Activated CD8-positive, alpha-beta memory T cell treated with anti-CD3 and anti-CD28 coated beads, Interleukin-2, amount 50 U/mL, for 1 hour (primary cell): ENCODE results near the gene PLIN5.

Experiments
- DNase-seq: peaks from one replicate; pipeline ENCODE4 v3.0.0-alpha.2; 2020; ENCODE audit errors: extremely low read depth

The PLIN5 gene

GRCh38 chr19:4492337-4493103 lies 42.5 kb downstream of the PLIN5 start:
- DNase-seq = no peak

- DNase-seq = no peak
Measured at GRCh38 chr19:4491446-4491845, 43.6 kb downstream of the PLIN5 start.

GRCh38 chr19:4488496-4488895 lies 46.5 kb downstream of the PLIN5 start:
- DNase-seq = no peak

GRCh38 chr19:4487572-4487971 lies 47.5 kb downstream of the PLIN5 start:
- no peak for DNase-seq

GRCh38 chr19:4483385-4483784 lies 51.6 kb downstream of the PLIN5 start:
- no peak for DNase-seq

DNA sequence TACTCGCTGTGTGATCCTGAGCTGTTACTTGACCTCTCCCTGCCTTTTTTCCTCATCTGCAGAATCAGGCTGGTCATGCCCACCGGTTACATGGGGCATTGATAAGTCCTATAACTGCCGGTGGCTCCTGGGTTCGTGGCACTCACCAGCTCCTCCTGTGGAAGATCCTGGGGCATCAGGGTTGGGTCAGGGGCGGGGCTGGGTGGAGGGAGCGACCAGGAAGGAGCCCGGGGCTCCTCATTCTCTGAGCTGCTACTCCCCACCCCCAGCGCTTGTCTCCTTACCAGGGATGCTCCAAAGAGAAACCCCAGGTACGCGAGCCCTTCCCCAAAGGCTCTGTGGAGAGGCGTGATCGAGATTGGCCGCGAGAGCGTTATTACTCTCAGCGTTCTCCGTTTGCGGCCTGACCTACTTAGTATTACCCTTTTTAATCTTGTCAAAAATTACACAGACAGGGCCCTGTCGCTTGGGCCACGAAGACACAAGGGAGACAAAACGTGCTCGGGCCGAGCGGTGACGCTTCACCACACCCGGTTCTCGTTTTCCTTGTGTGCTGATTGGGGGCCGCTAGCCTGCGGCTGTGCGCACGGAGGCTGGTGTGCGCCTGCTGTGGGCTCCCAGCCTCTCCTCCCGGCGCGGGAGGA lies 52.2 kb downstream of the PLIN5 start:
- no peak for DNase-seq

DNA sequence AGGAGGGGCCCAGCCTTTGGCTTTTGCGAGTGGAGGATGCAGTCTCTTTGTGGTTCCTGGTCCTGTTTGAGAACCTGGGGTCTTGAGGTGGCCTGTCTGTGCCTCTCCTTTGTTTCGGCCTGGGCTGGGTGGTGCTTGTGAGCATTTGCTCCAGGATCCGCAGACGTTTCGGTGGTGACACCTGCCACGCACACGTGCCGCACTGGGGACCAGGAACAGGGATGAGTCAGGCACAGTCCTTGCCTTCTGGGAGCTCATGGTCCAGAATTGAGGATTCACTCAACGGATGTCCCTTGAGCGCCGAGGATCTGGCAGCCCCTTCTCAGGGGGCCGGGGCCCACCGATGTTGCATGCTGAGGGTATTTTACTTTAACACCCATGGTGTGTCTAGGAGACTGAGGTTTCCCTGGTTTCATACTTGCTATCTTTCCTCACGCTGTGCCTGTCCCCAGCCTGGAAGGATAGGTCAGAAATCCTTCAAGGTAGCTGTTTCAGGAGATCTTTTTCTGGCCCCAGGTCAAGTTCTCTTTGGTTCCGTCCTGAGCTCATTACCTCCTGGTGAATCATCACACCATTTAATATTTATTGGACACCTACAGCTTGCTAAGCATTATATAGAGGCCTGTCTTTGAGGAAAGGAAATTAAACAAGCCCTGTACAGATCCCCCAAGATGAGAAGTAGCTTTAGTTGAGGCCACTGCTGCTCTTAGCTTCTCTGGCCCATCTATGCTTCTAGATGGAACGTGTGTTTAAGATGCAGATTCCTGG lies 57.8 kb downstream of the PLIN5 start:
- DNase-seq = no peak

GRCh38 chr19:4474514-4475022 lies 60.5 kb downstream of the PLIN5 start:
- DNase-seq = no peak

- no peak for DNase-seq
Measured at GRCh38 chr19:4473763-4474513, 61.1 kb downstream of the PLIN5 start.

DNA sequence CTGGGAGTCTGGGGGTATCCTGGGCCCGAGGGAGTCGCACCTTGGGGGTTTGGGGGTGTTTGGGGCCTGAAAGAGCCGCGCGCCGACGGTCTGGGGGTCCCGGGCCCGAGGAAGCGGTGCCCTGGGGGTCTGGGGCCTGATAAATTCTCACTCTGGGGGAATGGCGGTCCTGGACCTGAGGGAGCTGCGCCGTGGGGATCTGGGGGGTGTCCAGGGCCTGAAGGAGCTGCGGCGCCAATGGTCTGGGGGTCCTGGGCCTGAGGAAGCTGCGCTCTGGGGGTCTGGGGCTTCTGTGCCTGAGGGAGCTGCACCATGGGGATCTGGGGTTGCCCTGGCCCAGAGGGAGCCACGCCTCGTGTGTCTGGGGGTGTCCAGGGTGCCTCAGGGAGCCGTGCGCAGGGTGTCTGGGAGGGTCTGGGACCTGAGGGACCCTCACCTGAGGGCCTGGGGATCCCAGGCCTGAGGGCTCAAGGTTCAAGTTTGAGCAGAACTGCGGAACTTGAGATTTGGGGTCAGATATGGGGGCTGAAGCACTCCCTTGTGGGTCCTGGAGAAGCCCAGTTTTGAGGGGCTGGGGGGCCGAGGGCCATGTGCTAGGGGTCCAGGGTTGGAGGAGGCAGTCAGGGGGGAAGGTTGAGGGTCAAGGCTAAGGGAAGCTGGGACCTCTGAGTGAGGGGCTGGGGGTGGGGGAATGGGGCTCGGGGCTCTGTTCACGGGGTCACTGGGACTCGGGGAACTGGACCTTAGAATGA lies 61.8 kb downstream of the PLIN5 start:
- DNase-seq = no peak
